NCI-H1105 treated with DMSO at 0.1 percent for 48 hours (cell line): ENCODE results near the gene NTN1.
A peak's percentile ranks its signal among the peaks of the same experiment; 100 is the strongest.
"Not testable (repeated sequence)": the region's sequence is repeated elsewhere in the genome, so short reads cannot be mapped to it uniquely, and the experiment has no call there.

ENCODE experiments used
- DNase-seq: peaks from one replicate; lab custom pipeline; 2025; lab: John Stamatoyannopoulos, UW

The NTN1 gene

GRCh38 chr17:9021158-9021991 is at the start of gene NTN1:
Gene NTN1 (plus strand): TSS chr17:9021510. CDS start chr17:9022374, 864 bp downstream.
- DNase-seq: peak; percentile 57

- no peak for DNase-seq
Observed at GRCh38 chr17:8975091-8975725, 46.1 kb upstream of the NTN1 start.

- DNase-seq: peak; percentile 2
Observed at GRCh38 chr17:8976638-8977037, 44.7 kb upstream of the NTN1 start.

DNA sequence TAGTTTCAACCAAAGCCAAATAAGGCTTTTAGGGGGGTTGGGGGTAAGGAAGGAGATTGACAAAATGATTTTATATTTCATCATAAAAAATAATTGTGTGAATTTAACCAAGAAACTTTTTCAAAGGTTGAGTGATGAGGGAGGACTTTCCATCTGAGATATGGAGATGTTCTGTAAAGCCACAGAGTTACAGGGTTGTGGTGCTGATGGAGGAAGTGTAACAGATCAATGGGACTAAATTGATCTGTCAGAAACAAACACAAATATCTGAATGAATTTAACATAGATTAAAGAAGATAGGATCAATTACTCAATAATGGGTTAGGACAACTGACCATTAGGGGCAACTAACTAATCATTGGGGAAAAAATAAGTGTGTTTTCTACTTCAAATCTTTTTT is 41.6 kb upstream of the NTN1 start:
- DNase-seq: no peak

- no peak for DNase-seq
Observed at GRCh38 chr17:8981443-8981842, 39.9 kb upstream of the NTN1 start.

GRCh38 chr17:8984225-8984624 is 37.1 kb upstream of the NTN1 start:
- DNase-seq: not testable (repeated sequence)

DNA sequence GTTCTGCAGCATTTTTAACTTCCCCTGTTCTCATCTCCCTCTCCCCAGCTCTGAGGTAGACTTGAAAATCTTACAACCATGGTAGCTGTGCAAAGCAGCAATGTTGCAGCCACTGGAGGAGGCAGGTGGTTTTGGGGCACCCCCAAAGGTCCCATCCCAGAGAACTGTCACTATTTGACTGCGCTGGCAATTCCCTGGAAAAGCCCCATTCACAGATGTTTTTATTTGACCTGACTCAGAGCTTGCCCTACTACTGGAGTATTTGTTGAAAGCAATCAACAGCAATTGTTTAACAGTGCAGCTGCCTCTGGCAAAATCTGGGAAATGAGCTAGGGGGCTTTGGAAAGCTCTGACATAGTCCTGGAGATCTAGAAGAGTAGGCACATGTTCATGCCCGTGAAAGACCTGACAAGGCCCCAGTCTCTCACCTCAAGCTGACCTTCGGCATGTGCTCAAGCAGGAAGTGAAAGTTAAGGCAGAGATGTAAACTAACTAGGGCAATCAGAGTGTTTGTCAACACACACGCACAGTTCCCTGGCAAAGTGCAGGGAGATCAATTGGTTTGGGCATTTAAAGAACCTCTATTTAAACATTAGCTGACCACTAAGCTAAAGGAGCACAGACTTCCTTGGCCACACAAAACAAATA is 36.1 kb upstream of the NTN1 start:
- DNase-seq: no peak

DNA sequence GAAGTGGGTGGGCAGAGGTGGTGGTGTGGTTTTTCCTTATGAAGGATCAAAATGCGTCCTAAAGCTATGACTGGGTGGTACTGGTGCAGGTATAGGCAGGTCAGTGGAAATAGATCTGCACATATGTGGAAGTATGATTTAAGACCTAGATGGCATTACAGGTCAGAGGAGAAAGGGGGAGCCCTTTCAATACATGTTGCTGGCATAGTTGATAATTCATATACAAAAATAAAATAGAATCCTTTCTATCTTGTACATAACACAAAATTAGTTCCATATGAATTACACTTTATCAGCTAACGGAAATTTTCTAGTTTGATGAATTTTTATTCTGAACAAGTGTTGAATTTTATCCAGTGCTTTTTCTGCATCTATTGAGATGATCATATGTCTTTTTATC is 35.0 kb upstream of the NTN1 start:
- DNase-seq: no peak

GRCh38 chr17:8988263-8988935 is 32.9 kb upstream of the NTN1 start:
- not testable (repeated sequence) for DNase-seq

DNA sequence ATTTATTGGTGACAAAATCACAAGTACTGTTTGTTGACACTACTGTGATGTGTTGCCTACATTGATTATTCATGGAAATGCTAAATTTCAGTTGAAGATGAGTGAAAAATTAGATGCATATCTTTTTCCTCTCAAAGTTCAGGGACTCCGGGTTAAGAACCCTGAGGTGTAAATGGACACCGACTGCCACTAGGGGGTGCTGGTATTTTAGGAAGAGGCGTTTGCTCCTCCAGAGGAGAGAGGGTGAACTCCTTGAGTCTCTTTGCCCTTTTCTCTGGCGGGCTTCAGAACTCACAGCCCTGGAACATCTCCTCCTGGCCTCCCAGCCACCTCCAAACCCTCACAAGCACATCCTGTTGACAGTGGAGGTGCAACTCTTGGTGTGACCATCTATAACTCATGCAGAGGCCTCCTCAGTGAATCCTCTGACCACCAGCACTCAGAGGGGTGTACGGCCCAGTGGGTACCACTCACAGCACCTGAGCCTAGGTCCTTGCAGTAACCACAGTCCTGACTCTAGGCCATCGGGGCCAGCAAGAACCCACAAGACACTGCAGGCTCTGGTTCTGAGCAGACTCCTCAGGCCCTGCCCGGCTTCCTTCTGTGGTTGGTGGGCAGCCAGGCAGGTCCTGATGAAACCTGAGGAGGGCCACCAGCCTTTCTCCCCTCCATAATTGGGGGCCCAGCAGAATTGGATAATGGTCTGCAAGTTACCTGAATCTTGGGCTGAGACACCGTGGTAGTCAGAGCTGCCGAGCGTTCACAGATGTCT is 29.6 kb upstream of the NTN1 start:
- peak; percentile 20 for DNase-seq

GRCh38 chr17:8994319-8994718 is 27.0 kb upstream of the NTN1 start:
- peak; percentile 4 for DNase-seq

- peak; percentile 15 for DNase-seq
Observed at GRCh38 chr17:8995711-8996110, 25.6 kb upstream of the NTN1 start.

- peak; percentile 61 for DNase-seq
Observed at GRCh38 chr17:8997994-8998628, 23.2 kb upstream of the NTN1 start.

- no peak for DNase-seq
Observed at GRCh38 chr17:9001559-9001958, 19.8 kb upstream of the NTN1 start.

GRCh38 chr17:9002227-9002605 is 19.1 kb upstream of the NTN1 start:
- DNase-seq: no peak

GRCh38 chr17:9002606-9003354 is 18.5 kb upstream of the NTN1 start:
- no peak for DNase-seq

DNA sequence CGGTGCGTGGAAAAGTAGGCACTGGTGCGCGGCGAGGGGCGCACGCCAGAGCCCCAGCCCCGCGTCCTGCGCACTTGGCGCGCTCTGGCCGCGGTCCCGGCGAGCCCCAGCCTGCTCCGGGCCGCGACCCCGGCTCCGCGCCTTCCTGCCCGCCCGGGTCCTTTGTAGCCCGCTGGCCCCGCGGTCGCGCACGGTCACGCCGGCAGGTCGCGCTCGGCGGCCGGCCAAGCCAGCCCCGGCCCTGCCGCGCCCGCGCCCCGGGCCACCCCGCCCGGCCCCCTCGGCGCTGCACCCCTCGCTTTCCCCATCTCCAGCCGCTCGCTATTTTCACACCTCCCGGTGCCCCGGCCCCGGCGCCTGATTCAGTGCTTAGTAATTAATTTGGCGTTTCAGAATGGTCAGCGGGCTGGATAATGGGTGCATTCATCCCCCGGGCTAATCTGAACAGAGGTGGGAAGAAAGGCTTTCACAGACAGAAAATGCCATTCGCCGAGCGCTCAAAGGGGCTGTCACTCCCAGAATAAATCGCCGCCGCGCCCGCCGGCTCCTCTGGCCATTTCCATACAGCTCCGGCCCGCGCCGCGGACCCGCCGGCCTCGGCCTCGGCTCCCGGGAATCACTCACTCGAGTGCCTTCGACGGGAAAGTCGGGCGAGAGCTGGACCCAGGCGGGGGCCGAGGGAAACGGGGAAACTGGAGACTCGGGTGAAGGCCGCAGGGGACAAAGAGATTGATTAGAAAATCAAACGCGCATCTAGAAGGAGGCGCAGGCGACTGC is 17.8 kb upstream of the NTN1 start:
- no peak for DNase-seq

GRCh38 chr17:9004132-9004960 is 17.0 kb upstream of the NTN1 start:
- DNase-seq: no peak

DNA sequence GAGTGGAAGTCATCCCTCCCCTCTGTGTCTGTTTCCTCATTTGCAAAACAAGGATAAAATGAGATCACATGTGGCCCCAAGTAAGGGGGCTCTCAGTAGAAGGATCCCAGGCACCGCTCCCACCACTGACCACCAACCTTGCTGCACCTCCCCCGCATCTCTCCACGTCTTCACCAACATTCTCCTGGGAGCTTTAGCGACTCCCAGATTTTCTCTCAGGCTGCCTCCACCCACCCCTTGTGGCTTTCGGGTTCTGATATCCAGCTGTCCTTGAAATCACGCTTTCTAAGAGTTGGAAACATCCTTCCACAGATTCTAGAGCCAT is 16.4 kb upstream of the NTN1 start:
- no peak for DNase-seq
